HUDEP-2 (cell line): ENCODE measurements around the gene DCAF8L2.
"Not testable (repeated sequence)": the region's sequence is repeated elsewhere in the genome, so short reads cannot be mapped to it uniquely, and the experiment has no call there.

Source experiments
- DNase-seq, 76 experiments: peaks; one replicate each; lab custom pipeline; 2025; ENCODE audit not compliant: unreplicated experiment in 76 of 76; lab: John Stamatoyannopoulos, UW

Gene DCAF8L2

DNA sequence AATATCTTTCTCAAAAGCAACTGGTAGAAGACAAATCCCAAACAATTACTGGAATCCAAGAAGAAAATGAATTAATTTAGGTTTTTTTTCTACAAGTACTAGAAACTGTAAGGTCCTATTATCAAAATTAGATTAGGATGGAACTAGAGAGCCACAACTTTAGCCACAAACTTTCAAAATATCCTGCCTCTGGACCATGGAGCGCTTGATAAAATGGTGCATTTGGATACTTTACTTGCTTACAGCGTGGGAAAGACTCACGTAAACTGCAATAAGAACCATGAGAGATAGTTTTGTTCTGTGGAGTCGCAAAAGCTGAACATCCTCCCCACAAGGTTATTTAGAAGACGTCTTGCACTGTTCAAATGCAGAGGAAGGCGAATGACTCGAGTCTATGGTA, at the start of gene DCAF8L2:
Gene DCAF8L2 (plus strand): TSS at position 301 of the 400 bp plus-strand sequence. CDS start 156,552 bp downstream, outside the sequence.
- no peak for DNase-seq

DNA sequence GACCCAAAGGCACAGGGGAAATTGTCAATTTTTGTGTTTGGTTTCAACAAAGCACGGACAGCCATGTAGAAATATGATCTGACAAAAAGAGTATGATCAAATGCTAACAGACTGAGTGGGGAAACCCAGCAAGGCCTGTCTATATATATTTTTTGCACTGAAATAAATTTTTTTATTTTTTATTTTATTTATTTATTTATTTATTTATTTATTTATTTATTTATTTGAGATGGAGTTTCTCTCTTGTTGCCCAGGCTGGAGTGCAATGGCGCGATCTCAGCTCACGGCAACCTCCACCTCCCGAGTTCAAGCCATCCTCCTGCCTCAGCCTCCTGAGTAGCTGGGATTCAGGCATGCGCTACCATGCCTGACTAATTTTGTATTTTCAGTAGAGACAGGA, 49.0 kb upstream of the DCAF8L2 start:
- DNase-seq = not testable (repeated sequence)

DNA sequence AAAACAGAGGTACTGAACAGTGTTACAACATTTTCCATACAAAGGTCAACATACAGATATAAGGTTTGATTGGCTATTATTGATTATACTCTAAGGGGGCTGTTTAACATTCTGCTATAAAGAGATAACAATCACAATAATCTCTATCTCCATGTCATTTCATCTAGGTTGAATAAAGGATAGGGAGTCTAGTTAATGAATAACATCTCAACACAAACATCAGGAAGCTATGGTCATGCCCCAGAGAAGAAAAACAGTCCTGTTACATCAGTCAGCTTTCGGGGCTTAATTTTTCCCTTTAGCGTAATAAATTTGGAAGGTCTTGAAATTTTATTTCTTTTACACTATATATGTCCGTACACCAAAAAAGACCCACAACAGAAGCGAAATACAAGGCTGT, 41.5 kb upstream of the DCAF8L2 start:
- no peak for DNase-seq

DNA sequence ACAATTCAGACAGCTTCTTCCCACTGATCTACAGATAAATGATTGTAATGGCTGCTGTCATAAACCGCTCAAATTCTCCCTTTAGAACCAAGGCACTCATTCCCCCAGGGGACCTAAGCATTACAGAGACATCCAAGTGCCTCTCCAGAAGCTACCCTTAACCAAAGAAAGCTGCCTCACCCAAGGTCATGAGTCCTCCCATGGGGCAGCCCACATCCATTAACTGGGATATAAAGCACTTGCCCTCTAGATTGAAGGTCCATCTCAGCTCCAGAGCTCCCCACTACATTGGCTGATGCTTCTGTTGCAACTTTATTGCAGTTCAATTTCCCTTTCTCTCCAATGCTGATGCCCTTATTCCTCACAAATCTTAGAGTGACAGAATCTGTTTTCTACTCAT, 40.5 kb upstream of the DCAF8L2 start:
- no peak for DNase-seq

DNA sequence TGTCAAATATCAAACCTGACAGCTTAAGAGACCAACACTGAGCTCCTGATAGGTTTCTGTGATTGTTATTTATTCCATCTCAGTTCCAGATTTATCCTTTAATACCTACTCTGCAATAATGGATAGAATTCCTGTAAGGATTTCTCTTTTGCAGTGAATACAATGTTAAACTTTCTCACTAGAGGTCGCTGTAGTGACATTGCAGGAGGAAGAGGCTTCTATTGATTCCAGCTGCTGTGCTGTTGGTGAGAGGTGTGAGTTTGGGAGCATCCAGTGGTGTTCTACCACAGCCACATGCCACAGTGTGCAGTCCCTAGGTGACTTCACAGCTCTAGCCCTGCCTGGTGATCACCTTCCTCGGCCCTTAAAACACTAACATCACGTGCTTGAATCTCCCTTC, 34.6 kb upstream of the DCAF8L2 start:
- DNase-seq = peak in 7 of 76 experiments; percentile 0 to 31 (median 18)

DNA sequence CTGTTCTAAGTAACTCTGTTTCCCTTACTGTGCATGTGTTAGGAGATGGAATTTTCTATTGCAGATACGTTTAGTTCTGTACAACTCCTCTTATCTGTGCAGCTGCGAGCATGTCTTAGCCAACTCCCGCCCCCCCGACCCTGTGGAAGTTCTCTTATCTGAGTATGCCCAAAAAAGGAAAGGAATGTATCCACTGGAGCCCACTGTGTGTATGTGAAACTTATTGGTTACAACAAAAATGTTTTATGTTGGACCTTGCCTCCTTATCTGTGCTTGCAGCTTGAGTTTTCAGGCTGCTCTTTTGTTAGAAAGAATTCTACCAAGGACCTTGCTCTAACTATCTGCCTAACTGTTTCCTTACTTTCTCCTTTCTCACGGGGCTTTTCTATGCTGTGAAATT, 24.2 kb upstream of the DCAF8L2 start:
- DNase-seq = peak in 26 of 76 experiments; percentile 0 to 79 (median 38)

DNA sequence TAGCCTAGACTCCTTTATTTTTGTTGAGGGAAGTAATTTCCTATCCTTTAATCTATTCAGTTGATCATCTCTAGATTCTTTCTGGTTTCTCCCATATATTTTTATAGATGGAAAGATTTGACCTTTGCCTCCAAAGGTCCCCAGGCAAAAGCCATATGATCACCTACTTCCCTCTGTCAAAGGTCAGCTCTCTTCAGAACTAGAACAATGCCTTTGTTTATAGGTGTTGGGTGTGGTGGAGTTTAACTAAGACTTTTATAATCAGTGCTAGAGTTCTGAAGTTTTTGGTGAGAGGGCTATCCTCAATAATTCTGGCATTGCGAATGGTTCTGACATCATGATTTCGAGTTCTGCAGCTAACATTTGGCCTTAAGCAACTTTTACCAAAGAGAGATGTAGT, 19.0 kb upstream of the DCAF8L2 start:
- DNase-seq = no peak

DNA sequence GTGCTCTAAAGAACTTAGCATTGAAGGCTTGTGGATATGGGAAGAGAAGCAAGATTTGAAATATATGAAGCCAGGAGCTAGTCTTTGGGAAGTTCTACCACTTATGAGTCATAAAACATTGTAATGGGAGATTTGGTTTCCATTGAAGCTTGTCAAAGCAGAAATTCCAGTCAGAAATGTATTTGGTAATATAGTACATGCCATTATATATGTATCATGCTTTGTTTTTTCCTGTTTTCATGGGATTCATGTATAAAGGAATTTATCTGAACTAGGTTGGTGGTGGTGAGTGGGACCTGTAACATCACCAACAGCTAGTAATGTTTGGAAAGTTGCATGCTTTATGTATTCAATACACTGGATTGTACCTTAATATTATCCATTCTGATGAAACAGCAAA, 14.6 kb upstream of the DCAF8L2 start:
- DNase-seq = no peak

DNA sequence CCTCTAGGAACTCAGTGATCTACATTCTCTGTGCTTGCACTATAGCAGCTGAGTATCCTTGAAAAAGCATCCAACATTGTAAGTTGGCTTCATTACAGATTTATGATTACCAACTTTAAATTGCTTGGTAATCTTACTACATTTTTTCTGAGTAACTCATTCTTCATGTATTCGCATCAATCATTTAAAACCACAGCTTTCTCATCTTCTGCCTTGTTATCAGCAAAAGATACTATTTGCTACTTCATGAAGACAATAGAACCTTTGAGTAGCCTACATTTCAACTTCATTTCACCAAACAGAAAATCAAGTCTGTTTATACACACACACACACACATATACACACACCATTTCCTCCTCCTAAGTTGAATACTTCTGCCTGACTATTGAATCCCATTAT, 6.2 kb upstream of the DCAF8L2 start:
- no peak for DNase-seq

DNA sequence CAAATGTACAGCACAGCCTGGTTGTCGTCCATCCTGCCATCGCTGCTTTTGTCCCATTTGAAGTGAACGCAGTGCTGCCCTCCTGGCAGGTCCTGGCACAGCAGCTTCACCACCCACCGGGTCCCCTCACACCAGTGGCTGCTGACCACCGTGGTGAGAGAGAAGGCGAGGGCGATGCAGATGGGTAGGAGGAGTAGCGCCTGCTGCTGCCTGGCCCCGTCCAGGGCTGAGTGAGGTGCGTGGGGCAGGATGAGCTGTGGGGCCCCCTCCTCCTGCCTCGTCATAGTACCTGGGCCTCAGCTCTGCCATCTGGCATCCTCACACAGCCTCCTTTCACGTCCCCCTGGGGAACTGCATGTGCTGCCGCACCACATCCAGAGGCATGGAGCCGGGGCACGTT, 1.8 kb downstream of the DCAF8L2 start:
- DNase-seq = no peak

DNA sequence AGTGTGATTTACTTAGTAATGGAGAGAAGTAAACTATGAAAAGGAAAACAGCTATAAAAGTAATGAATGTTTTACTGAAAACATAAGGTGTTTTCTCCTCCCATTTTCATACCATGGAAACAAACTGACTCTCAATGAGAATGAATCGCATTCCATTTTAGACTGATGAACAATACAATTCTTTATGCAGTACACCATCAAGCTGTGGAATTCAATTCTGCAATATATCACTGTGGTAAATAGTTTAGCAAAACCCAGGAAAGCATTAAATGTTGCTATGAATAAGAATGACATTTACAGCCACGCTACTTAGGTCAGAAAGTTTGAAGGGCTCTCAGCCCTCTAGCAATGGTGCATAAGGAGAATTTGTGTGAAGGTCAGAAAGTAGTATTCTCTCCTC, 7.4 kb downstream of the DCAF8L2 start:
- DNase-seq = no peak

DNA sequence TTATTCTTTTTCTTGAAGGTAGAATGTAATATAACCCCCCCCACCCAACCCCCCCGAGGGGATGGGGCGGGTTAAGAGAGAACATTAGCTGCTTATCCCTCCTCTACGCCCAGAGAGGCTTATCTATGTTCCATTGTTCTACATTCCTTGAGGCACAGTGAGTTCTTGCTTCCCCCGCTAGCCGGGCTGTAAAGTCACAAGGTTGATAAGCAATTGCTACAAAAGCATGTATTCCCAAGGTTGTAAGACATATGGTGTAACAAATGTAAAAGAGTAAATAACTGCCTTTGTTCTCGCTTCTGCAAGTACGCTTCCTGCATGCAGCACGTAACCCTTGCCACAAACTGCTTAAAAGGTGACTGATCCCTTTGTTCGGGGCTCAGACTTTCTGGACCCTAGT, 8.2 kb downstream of the DCAF8L2 start:
- peak in 20 of 76 experiments; percentile 0 to 36 (median 10) for DNase-seq

DNA sequence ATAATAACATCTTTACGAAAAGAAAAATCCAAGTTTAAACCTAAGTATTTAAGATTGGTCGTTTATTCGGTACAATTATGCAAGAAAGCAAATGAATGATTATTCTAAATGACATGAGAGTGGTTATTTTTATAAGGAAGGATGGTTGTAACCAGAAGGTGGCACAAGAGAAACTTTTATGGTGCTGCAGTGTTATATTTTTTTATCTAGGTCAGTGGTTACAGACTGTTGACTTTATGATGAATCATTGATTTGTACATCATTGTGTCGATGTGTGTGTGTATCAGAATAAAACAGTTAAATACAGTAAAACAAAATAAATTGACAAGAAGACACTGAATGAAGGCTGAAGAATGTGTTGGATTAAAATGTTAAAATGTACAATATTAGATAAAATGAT, 9.8 kb downstream of the DCAF8L2 start:
- no peak for DNase-seq

DNA sequence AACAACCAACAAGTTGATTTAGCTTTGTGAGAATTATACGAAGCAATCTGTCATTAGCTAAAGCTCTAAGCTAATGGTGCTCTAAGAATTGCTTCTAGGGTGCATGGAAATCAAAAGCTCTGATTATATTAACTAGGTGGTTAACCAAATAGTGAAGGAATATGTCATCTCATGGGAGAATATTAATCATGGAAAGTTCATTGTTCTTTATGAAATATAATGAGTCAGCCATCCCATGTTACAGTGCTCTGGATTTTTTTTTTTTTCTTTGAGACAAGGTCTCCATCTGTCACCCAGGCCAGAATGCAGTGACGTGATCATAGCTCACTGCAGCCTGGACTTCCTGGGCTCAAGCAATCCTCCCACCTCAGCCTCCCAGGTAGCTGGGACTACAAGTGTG, 10.5 kb downstream of the DCAF8L2 start:
- no peak for DNase-seq

DNA sequence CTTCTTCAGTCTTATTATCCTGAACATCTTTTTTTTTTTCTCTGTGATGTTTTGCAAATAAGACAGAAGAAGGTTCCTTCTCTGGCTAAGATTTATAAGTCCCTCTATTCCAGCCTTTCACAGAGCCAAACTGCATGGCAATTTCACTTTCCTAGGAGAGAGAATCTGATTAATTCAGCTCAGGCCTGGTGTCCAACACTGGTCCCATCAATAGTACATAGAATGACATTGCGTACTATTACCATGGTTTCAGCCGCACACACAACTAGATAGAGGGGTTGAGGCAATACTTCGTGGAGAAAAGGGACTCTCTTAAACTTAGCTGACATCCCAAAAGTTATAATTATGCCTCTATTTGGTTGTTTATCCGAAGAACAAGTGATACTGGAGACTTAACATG, 18.5 kb downstream of the DCAF8L2 start:
- DNase-seq = no peak

DNA sequence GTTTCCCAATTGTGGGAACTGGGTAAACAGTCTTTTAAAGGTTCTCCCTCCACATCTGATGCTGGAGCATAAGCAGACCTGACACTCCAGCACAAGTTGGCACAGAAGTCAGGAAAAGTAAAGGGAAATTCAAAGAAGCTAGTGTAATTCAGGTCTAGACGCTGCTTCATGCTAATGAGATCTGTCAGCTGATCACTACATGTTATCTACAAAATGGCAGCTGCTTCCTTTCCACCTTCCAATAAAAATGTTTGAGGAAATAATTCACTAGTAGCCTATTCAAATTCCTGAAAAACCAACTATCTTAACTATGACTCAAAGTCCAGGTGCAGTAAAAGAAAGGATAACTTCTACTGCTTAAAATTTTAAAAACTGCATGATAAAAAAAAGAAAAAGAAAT, 29.3 kb downstream of the DCAF8L2 start:
- DNase-seq = no peak

DNA sequence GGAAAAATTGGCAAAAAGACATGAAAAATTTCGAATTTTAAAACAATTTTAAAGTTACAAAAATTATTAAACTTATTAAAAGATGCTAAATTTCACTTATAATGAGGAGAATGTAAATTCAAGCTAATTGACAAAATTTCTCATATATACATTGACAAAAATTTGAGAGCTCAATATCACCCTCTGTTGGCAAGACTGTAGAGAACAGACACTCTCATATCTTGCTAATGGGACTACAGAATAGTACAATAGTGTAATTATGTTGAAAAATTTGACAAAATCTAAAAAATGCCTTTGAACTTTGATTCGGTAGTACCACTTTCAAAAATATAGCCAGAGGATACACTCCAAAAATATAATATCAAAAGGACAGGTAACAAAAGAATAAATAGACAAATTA, 29.8 kb downstream of the DCAF8L2 start:
- DNase-seq = peak in 6 of 76 experiments; percentile 0 to 24 (median 4)

DNA sequence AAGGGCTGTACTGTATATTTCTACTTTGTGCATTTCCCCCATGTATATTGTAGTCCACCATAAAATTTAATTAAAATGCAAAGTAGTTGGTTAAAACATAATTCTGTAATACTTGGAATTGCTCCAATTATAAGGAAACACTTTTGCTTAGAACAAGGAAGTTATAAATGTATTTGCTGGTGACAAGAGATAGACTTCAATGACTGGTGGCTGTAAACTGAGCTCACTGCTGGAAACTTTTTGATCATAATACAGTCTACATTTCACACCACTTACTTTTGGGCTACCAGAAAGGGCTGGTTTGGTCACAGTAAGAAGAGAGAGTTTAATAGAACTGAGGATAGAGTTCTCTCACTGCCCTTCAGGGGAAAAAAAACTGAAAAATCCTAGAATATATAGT, 32.7 kb downstream of the DCAF8L2 start:
- no peak for DNase-seq

DNA sequence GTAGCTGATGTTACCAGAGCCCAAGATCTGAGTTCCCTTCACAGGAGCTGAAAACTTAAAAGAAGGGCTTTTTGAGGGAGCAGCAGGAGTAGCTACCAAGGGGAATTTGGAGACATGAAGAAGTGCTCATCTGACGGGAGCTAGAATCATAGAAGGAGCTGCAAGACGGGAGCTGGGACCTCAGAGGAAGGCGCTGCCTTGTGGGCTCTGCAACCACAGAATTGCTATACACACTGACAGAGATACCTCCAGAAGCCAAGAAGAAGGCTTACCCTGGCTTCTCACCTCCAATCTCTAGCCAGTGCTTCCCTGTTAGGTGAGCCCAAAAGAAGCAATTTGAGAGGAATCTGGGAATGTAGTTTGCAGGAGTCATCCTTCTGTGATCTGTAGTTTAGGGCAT, 35.9 kb downstream of the DCAF8L2 start:
- peak in 1 of 76 experiments; percentile 0 for DNase-seq

DNA sequence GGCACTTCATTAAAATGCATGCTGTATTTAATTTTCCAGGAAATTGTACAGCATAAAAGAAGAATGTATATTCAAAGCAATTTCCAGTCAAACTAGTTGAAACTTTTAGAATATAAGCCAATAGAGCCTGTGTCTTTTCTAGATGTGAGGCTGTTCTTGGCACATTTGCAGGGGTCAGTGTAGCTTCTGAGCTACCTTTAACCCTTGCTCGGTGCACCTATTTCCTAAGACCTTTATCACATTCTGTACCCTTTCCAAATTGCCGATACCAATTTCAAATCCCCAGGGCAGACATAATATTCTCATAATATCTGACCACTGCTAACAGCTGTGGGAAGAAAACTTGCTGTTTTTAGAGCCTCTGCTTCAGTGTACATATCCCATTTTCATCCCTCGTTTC, 43.2 kb downstream of the DCAF8L2 start:
- no peak for DNase-seq

DNA sequence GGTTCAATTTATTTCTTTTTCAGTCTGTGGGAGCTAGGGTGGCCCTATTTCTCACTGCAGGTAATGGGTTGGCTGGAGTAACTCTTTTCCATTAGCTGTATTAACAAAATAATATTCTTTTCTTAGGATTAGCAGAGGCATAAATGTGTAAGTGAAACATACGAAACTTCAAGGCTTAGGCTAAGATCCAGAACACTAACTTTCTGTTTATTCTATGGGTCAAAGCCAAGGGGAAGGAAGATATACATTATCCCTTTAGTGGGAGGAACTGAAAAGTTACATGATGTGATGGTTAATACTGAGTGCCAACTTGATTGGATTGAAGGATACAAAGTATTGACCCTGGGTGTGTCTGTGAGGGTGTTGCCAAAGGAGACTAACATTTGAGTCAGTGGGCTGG, 66.4 kb downstream of the DCAF8L2 start:
- no peak for DNase-seq

DNA sequence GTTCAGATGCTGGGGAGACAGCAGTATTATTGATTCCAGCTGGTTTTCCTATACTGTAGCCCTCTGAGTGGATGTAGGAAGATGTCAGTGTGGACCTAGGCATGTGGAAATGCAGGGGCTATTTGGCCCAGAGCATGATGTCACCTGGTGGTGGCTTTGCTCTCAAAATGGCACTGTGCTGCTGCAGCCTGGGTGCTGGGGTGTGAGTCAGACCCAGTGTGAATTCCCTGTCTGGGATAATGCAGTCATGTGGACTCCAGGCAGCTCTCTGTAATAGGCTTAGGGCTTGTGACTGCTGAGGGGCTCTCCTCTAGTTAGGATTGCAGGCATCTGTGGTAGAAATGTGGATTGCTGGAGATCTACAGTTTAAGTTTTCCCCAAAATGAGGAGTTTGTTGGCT, 70.7 kb downstream of the DCAF8L2 start:
- no peak for DNase-seq

DNA sequence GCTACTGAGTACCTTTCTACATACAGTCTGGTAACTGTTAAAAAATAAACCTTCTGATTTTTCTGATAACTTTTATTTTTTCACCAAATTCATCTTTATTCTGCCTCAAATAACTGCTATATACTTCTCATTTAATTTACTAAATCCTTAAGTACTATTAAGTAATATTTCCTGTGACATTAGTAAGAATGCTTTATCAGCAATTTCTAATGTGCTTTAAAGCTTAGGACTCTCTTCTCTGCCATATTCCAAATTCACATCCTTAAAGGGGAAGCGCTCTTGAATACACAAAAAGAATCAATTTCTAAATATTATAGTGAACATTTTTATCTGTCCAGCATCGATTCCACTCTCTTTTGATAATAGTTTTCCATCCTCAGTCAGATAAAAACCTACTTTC, 81.1 kb downstream of the DCAF8L2 start:
- no peak for DNase-seq

DNA sequence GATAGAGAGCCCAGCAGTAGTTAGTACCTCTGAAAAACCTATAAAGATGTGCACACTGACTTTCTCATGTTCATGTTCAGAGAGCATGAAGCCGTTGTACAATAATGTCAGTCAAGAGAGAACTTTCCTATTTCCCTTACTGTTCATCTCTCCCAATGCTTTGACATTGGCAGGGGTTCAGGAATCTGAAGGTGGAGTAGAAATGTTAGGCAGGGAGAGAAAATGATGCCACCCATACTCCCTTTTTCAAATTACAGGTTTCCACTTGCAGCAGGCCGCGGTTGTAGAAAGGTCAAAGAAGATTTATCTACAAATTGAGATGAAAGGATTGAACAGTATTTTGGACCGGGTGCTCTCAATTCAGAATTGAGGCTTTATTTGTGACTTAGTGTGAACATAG, 84.3 kb downstream of the DCAF8L2 start:
- no peak for DNase-seq
